MCF 10A (cell line): ENCODE results near the gene ZBTB38. TPM values are rescaled to one million over a fixed set of nuclear protein-coding genes. Genes with fewer than 3 reads are reported as not detected.

Source experiments
- BruUV-seq: library from RNA; stranded (reverse); fragments of 400-500 nt; replicated peaks from 2 replicates; lab custom pipeline; 2021; lab: Mats Ljungman, UMichigan
- CTCF ChIA-PET: fragments of 300-600 bp; sonication (Branson Sonifier 250); formaldehyde crosslinking; extraction: SDS; loops from one replicate; lab custom pipeline; 2021; ENCODE audit warnings: antibody characterized with exemption, inconsistent platforms; lab: Yijun Ruan, JAX
- POLR2A ChIA-PET: fragments of 300-600, 350-650 bp; sonication (Branson Sonifier 250); formaldehyde crosslinking; extraction: SDS; loops from one replicate; lab custom pipeline; 2020; ENCODE audit warnings: antibody characterized with exemption, inconsistent platforms; lab: Yijun Ruan, JAX
- DNase-seq: peaks from one replicate; pipeline ENCODE4 v3.0.0-alpha.2; 2018; ENCODE audit not compliant: unreplicated experiment
- H3K27ac Mint-ChIP-seq: one replicate; pipeline ENCODE4 v1.8.0; 2022; ENCODE audit warnings: mild to moderate bottlenecking, low read depth, mixed read lengths; ENCODE audit not compliant: unreplicated experiment
- H3K27me3 Mint-ChIP-seq: one replicate; pipeline ENCODE4 v1.8.0; 2022; ENCODE audit warnings: mixed read lengths; ENCODE audit not compliant: insufficient read depth, unreplicated experiment
- H3K36me3 Mint-ChIP-seq: one replicate; pipeline ENCODE4 v1.8.0; 2022; ENCODE audit warnings: mild to moderate bottlenecking, moderate library complexity, mixed read lengths; ENCODE audit not compliant: insufficient read depth, unreplicated experiment
- H3K4me1 Mint-ChIP-seq: one replicate; pipeline ENCODE4 v1.8.0; 2022; ENCODE audit warnings: mixed read lengths; ENCODE audit not compliant: insufficient read depth, unreplicated experiment
- H3K4me3 Mint-ChIP-seq: one replicate; pipeline ENCODE4 v1.8.0; 2022; ENCODE audit warnings: mild to moderate bottlenecking, moderate library complexity, mixed read lengths; ENCODE audit not compliant: unreplicated experiment
- H3K9me3 Mint-ChIP-seq: one replicate; pipeline ENCODE4 v1.8.0; 2022; ENCODE audit warnings: mixed read lengths; ENCODE audit not compliant: unreplicated experiment
- intact Hi-C: fragments of 100-400 bp; cut with micrococcal nuclease; formaldehyde crosslinking; loops from 2 replicates; pipeline ENCODE4 v1.14.1; 2022
- total RNA-seq: library from RNA; stranded (reverse); gene quantifications from 2 replicates; pipeline ENCODE4 v1.2.3, GENCODE V29; 2022
- TF ChIP-seq, protein P1 (sequence below): fragments of 200-600 bp; IDR thresholded peaks from one replicate; pipeline ENCODE4 v1.8.0; 2022; ENCODE audit warnings: antibody characterized with exemption, mild to moderate bottlenecking; ENCODE audit not compliant: unreplicated experiment

ZBTB38 gene
- total RNA-seq, 1 experiment from 2014 or later, result 168 TPM

DNA sequence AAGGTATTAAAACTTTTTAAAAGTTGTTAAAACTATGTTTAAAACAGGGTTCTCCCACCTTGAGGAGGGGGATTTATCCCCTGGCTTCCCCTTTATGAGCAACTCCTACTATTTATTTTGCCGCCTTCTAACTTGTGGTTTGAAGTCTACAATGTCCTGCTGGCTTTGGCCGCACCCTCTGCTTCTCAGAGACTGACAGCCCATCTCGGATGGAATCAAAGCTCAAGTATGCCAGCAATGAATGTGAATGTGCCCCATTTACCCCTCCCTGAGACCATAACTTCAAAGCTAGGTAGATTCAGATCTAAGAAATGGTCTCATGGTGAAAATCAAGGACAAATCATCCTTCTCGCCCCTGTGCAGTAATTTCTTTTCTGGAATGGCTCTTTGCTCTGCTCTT, 10.3 kb downstream of the ZBTB38 start:
- Mint-ChIP-seq H3K4me3 (no peak overlapping the region), H3K9me3 (no peaks in the 10 kb centered on the region), H3K27ac (no peak overlapping the region), H3K27me3 (no peaks in the 10 kb centered on the region), H3K4me1 (peaks cover 28% of the 10 kb centered on the region), H3K36me3 (peaks cover 81% of the 10 kb centered on the region)
- intact Hi-C loops, result no loop called here
- no TSS peak for BruUV-seq
- DNase-seq, result no peak
- POLR2A ChIA-PET, result interaction anchor here (1.4 kb wide), 1 partner anchor 20 kb away, joined by 7 read pairs; no protein-coding TSS in a partner anchor
- TF ChIP-seq, protein P1, sequence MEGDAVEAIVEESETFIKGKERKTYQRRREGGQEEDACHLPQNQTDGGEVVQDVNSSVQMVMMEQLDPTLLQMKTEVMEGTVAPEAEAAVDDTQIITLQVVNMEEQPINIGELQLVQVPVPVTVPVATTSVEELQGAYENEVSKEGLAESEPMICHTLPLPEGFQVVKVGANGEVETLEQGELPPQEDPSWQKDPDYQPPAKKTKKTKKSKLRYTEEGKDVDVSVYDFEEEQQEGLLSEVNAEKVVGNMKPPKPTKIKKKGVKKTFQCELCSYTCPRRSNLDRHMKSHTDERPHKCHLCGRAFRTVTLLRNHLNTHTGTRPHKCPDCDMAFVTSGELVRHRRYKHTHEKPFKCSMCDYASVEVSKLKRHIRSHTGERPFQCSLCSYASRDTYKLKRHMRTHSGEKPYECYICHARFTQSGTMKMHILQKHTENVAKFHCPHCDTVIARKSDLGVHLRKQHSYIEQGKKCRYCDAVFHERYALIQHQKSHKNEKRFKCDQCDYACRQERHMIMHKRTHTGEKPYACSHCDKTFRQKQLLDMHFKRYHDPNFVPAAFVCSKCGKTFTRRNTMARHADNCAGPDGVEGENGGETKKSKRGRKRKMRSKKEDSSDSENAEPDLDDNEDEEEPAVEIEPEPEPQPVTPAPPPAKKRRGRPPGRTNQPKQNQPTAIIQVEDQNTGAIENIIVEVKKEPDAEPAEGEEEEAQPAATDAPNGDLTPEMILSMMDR, result no peak
- CTCF ChIA-PET, result interaction anchor here (0.6 to 1.3 kb wide), 3 partner anchors 11 to 154 kb away, joined by 3 to 5 read pairs (median 4); partner anchors contain the start of gene ZBTB38

DNA sequence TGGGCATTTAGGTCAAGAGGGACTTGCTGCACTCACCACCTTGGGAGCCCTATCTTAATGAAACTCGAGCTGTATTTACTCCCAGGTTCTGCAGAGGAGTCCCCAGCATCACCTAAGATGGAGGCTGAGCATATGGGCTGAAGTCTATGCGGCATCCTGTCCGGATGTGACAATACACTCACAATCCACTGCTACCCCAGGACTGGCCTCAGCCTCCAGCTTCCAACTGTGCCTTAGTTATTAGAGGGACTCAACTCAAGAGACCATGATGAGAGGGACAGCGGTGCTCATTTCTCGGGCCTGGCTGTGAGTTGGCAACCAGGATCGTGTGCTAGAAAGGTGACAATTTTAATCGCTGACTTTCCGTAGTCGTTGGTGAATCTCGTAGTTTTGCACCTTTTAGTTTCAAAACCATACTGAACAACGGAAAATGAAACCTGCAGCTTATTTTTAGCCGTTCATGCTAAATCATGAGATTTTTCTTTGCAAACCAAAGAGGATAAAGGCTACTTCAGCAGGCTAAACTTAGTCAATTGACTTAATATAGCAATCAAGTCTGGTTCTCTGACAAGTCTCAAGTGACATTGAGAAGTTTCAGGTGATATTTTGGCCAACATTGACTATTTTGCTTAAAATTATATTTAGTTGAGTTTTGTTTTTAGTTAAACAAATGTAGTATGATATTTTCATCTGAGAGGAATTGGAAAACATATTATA, 11.1 kb downstream of the ZBTB38 start:
- Mint-ChIP-seq H3K9me3 (no peaks in the 10 kb centered on the region), H3K27ac (no peak overlapping the region), H3K27me3 (no peaks in the 10 kb centered on the region), H3K4me1 (peaks cover 33% of the 10 kb centered on the region), H3K4me3 (no peak overlapping the region), H3K36me3 (peaks cover 81% of the 10 kb centered on the region)
- no TSS peak for BruUV-seq
- intact Hi-C loops, result no loop called here
- DNase-seq, result no peak
- POLR2A ChIA-PET, result interaction anchor here (0.6 to 1.4 kb wide), 2 partner anchors 19 to 108 kb away, joined by 3 to 7 read pairs; no protein-coding TSS in a partner anchor
- CTCF ChIA-PET, result interaction anchor here (0.8 to 0.9 kb wide), 2 partner anchors 11 to 19 kb away, joined by 3 to 4 read pairs; partner anchors contain the start of gene ZBTB38
- TF ChIP-seq, protein P1, result no peak

DNA sequence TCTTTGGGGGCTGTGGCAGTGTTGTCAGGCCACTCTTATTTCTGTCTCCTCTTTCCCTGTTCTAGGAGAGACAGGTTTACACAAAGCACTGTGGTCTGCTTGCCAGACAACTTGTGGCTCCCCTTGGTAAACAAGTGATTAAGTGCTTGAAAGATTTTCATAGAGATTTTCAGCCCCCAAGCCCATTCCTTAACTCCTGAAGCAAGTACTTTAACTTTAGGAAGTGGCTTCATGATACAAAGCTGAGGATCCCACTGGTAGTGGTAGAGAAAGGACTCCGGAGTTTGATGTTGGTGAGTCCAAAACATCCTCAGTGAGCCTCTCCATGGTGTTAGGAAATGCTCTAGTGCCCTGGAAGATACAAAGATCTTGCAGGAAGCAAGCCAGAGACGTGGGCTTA, 12.0 kb downstream of the ZBTB38 start:
- peaks cover 37% of the 10 kb centered on the region for H3K4me1 Mint-ChIP-seq
- no peaks in the 10 kb centered on the region for H3K9me3 Mint-ChIP-seq
- intact Hi-C loops, result no loop called here
- no TSS peak for BruUV-seq
- TF ChIP-seq, protein P1, result no peak
- peaks cover 81% of the 10 kb centered on the region for H3K36me3 Mint-ChIP-seq
- no peaks in the 10 kb centered on the region for H3K27me3 Mint-ChIP-seq
- DNase-seq, result no peak
- peak overlapping the region; percentile 13 for H3K27ac Mint-ChIP-seq
- ChIA-PET POLR2A (interaction anchor here (0.7 to 12.5 kb wide), 3 partner anchors 9 to 23 kb away, joined by 3 to 210 read pairs (median 3); partner anchors contain the start of gene ZBTB38), CTCF (no interaction called here)
- H3K4me3 Mint-ChIP-seq, result no peak overlapping the region

DNA sequence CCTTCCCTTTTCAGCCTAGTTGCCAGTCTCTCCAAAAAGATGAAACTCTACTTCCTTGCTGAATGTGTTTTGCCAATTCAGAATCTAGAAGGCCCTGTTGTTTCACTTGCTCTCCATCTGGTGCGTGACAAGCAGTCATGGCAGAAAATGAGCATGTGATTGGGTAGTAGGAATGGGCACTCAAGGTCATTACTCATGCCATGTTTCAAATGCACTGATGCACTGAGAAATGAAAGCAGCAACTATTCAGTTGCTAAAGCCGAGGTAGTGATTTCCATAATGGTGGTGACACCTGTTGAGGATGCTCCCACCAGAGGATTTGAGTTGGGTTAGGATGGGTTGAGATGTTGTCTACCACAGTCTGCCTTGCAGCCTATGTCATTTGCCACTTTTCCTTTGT, 12.7 kb downstream of the ZBTB38 start:
- H3K36me3 Mint-ChIP-seq, result peaks cover 74% of the 10 kb centered on the region
- H3K27ac Mint-ChIP-seq, result peak overlapping the region; percentile 13
- H3K4me3 Mint-ChIP-seq, result no peak overlapping the region
- TF ChIP-seq, protein P1, result no peak
- intact Hi-C loops, result no loop called here
- BruUV-seq, result no TSS peak
- no peak for DNase-seq
- no peaks in the 10 kb centered on the region for H3K9me3 Mint-ChIP-seq
- ChIA-PET POLR2A (interaction anchor here (0.7 to 12.5 kb wide), 4 partner anchors 9 to 23 kb away, joined by 3 to 210 read pairs (median 3); partner anchors contain the start of gene ZBTB38), CTCF (no interaction called here)
- no peaks in the 10 kb centered on the region for H3K27me3 Mint-ChIP-seq
- peaks cover 30% of the 10 kb centered on the region for H3K4me1 Mint-ChIP-seq
